HG03378 (cell line): Measurements from ENCODE around the gene EEF1A2.

Experiments used
- ATAC-seq: cut with Tn5 transposase; IDR thresholded peaks from one replicate; pipeline ENCODE4 v1.9.1; 2021; ENCODE audit warnings: mild to moderate bottlenecking, moderate library complexity; ENCODE audit not compliant: unreplicated experiment

The EEF1A2 gene

DNA sequence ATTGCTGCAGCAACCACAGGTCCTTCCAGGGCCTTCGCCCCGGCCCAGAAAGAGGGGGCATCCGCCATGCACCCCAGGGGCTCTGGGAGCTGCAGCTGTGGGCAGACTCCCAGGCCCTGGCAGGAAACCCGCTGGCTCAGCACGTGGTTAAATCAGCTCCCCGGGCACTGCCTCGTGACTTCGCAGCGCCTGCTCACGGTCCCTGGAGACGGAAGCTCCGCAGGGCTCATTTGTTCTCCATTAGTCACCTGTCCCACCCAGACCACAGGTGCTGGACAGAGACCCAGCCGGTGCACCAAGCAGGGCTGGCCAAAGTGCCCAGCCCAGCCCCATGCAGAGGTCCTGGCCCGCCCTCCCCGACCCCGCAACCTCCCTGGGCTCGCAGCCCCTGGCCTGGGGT lies 41.1 kb downstream of the EEF1A2 start:
- ATAC-seq: no peak

DNA sequence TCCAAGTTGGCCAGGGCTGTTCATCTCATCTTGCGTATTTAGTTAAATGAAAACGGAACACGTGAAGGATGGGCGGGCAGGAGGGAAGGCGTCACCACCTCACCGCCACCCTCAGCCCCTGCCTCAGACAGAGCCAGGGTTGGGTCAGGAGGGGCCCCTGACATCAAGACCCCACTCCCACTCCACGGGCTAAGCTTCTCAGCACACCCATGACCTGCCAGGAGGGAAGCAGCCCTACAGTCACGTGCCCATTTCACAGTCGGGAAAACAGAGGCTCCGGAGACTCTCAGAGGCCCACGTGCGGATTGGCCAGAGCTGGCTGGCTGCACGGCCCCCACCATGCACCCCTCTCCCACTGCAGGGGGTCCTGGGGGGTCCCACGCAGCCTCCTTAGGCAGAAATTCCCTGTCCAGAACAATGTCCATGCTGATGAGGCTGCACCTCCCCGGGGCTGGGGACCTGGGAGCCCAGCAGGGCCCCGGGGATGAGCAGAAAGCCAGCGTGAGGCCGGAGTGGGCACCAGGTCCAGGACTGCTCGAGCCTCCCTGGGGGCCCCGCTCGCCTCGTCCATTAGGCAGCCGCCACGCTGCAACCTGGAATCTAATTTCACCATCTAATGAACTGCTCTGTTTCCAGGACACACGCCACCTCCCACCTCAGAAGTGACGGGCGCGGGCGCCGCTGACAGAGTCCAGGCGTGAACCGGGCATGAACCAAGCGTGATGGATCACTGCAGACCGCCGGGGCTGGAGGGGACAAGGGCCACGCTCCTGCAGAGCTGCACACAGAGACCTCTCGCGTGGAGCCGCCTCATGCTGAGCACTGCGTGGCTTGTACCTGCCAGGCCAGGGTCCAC lies 42.2 kb downstream of the EEF1A2 start:
- ATAC-seq: no peak

- no peak for ATAC-seq
Observed at GRCh38 chr20:63455568-63455859, 43.4 kb downstream of the EEF1A2 start.

GRCh38 chr20:63454731-63455567 lies 43.9 kb downstream of the EEF1A2 start:
- no peak for ATAC-seq

- no peak for ATAC-seq
Observed at GRCh38 chr20:63452821-63453523, 45.9 kb downstream of the EEF1A2 start.

GRCh38 chr20:63452341-63452740 lies 46.5 kb downstream of the EEF1A2 start:
- no peak for ATAC-seq

DNA sequence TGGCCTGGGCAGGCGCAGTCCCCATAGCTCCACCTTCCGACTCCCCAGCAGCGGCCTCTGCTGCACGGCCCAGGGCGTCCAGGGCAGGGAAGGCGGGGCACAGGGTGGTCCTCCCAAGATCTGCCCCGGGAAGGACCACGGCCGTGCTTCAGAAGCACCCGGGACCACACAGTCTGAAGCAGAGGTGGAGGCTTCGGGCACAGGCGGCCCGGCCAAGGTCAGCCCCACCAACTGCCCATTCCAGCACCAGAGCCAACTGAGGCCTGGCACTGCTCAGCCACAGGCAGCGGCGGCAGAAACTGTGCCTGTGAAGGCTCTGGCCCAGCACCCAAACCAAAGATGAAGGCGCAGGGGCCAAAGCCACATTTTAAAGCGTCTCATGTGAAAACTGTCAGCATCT lies 47.1 kb downstream of the EEF1A2 start:
- ATAC-seq: no peak

DNA sequence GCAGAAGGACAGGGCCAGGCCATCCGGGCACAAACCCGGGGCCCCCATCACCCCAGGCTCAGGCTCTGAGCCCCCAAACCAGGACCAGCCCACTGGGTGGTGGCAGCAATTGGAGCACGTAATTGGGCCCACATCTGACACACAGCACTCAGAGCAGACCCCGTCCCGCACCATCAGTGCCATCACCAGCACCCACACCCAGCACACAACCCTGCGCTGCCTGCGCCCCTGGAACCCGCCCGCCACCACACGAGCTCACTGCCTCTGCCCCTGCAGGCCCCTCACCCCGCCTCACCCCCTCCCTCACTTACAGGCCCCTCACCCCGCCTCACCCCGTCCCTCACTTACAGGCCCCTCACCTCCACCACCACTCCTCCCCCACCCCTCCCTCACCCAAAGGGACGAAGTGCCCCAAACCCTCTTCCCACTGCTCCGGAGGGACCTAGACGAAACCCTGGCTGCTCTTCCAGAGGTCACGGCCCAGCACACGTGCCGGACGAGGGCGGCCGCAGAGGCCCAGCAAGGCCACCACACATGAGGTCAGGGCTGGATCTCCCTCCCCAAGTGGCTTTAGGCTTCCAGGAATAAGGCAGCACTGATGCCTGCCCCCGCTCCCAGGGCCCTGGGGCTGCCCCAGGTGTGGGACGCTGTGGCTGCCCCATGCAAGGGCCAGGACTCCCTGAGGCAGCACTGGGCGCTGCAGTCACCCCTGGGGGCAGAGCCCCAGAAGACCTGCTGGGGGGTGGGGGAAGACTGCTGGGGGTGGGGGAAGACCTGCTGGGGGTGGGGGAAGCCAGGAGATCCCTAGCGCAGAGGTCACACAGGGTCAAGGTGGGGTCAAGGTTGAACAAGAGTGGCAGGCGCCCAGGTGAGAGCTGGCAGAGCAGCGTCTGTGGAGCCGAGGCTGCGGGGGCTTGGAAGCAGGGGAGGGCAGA lies 48.8 kb downstream of the EEF1A2 start:
- no peak for ATAC-seq

- no peak for ATAC-seq
Observed at GRCh38 chr20:63449025-63449424, 49.9 kb downstream of the EEF1A2 start.

DNA sequence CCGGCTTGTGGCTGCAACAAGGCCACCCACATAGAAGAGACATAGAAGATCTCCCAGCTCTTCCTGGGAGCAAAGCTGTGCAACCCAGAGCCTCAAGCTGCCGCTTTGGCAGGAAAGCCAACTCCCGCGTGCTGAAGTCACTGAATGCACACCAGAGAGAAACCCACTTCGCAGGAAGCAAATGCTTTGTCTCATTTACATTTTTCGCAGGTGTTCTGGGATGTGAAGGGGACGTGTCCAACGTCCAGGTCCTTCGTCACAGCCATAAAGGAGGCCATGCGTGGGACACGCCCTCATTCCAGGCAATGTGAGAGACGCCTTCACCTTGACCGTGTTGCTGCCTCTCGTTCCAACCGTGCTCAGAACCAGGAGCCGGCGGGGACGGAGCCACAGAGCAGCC lies 50.9 kb downstream of the EEF1A2 start:
- ATAC-seq: no peak

DNA sequence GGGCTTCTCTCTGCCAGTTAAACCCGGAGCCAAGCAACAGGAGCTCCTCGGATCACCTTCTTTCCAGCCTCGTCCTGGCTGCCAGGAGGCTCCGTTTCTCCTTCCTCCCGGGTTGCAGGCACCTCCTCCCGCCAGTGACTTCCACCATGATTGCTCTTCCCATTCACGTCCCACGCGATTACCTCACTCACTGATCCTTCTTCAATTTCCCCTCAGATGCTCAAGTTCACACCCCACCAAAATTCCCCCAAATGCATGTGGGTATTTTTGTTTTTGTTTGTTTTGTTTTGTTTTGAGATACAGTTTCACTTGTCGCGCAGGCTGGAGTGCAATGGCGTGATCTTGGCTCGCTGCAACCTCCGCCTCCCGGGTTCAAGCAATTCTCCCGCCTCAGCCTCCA lies 51.6 kb downstream of the EEF1A2 start:
- no peak for ATAC-seq

DNA sequence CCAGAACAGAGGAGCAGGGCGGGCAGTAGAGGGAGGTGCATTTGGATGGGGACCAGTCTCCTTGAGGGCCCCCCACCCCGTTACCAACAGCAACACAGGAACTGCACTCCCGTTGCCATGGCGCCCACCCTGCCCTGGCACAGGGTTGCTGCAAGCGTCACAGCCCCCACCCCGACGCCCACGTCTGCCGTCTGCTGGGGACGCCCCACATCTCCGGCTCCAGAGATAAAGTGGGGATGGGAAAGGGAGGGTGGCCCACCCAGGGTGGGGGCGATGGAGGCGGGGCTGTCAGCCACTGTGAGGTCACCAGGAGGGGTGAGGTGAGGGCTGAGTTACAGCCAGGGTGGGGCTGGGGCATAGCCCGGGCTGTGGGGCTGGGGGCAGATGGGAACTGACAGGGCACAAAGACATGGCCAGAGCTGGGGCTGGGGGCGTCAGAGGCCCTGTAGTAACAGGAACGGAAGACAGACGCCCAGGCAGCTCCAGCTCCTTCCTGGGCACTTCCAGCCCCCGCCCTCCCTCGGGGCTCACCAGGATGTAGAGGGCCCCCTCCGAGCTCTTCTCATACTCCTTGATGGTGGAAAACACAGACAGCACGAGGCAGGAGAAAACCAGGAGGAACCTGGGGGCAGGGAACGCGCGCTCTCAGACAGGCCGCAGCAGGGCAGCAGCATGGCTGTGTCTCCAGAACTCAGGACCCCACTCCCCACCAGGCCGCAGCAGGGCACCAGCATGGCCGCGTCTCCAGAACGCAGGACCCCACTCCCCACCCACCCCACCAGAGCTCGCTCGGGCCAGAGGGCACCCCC lies 52.5 kb downstream of the EEF1A2 start:
- ATAC-seq: no peak

DNA sequence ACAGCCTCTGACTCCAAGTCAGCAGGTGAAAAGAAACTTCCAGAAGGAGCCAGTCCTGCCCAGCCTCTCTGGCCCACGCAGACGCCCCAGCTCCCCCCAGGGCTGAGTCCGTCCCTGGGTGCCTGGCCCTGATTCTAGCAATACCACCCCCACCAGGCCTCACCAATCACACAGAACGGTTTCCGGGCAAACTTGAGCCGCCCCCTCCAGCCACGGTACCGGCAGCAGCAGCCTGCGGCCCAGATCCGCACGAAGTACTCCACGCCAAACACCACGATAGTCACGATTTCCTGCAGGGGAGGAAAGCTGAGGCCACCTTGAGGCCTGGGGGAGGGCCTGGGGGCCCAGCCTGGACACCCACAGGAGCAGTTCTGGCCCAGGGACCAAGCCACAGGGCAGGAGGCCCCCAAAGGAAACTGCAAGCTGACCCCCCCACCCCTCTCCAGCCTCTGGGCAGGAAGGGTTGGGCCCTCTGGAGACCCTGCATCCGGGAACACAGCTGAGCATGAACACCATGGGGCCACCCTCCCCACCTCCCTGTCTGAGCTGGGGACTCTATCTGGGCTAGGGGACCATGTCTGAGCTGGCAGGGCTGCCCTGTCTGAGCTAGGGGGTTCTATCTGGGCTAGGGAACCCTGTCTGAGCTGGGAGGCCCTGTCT lies 53.7 kb downstream of the EEF1A2 start:
- no peak for ATAC-seq

DNA sequence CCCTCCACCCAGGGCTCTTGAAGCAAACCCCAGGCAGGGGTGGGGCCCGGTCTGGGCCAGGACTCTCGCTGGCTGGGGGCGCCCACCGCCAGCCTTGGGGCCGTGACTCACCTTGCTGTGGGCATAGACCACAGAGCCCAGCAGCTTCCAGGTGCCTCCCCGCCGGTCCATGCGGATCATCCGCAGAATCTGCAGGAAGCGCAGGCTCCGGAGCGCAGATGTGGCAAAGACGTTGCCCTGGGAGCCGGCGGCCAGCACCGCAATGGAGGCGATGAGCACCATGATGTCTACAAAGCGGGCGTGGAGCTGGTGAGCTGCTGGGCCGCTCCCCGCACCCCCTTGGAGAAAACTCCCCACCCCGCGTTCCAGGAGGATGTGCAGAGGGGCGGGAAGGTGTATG lies 54.3 kb downstream of the EEF1A2 start:
- ATAC-seq: no peak

DNA sequence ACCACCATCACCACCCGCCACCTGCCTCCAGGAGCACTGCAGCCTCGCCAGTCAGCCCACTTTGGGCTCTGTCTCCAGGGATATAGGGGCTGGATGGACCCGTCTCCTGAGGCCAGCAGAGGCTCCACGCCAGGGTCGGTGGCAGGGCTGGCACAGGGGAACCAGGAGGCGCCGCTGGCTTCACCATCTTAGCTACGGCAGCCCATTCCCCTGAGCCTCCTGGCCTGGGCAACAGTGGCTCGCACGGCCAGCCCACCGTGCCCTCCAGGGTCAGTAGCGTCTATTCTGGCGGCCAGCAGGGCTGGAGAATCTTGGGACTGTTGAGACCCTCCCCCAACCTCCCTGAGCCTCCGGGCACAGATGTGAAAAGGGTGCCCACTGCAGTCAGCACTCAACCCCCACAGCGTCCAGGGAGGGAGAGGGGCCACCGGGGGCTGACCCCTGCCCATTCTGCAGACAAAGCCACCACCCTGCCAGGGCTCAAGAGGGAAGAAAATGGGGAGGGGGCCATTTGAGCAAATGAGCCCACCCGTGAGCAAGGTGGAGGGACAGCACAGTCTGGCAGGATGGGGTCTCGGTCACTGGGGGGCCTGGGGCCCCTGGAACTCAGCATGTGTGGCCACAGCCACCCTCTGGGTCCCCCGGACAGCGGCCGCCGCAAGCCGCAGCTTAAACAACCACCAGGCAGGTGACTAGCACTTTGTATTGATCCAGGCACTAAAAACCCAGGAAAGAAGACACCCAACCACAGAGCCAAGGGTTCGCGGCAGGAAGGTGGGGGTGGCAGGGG lies 55.1 kb downstream of the EEF1A2 start:
- no peak for ATAC-seq

- ATAC-seq: no peak
Observed at GRCh38 chr20:63442100-63442493, 56.8 kb downstream of the EEF1A2 start.

DNA sequence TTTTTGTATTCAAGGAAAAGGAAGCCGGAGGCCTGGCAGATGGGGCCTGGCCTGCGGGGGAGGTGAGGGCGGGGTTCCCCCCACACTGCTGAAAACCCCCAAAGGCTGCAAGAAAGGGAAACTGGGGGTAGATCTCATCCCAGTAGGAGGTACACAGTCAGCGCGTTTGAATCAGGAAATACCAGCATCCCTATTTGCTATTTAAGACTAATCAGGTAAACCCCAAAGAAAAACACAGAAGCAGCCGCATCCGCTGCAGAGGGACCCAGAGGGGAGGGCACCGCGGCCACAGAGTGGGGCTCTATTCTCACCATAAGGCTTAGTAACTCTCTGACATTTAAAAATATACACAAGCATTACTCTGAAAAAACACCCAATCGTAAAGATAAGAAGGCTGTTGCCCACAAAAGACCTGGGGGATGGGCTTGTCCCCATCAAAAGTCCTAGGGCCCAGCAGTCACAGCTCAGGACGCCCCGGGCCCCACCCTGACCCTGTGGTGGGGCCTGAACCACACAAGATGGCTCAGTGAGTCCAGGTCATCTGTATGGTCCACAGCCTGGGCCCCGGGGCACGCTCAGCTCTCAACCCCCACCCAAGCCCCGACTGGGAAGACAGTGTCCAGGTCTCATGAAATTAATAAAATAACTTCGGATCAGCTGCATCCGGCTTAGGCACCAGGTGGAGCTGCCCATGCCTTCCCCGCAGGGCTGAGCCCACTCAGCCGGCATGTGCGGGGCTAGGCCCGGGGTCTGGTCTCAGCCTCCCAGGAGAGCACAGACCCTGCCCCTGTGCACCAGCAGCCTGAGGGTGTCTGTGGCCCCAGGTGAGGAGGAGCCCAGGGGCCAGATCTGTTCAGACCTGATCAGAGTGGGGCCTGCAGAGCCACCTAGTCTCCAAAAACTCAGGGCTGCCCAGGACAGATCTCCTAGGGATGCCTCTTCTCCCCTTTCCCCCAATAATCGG lies 57.5 kb downstream of the EEF1A2 start:
- no peak for ATAC-seq
